Chondrocyte (in vitro differentiated cells): ENCODE measurements around the gene AGER. TPM values are rescaled to one million over a fixed set of nuclear protein-coding genes. Genes with fewer than 3 reads are reported as not detected.

Experiments used
- DNase-seq: peaks from one replicate; pipeline ENCODE4 v3.0.0; 2021; ENCODE audit warnings: mixed read lengths, low spot score
- H3K27ac Mint-ChIP-seq: one replicate; pipeline ENCODE4 v1.8.0; 2021; ENCODE audit warnings: mild to moderate bottlenecking, moderate library complexity, mixed read lengths; ENCODE audit not compliant: unreplicated experiment
- H3K27me3 Mint-ChIP-seq: 2 replicates; pipeline ENCODE4 v1.8.0; 2021; ENCODE audit warnings: low read depth, mixed read lengths
- H3K36me3 Mint-ChIP-seq: 2 replicates; pipeline ENCODE4 v1.8.0; 2021; ENCODE audit warnings: low read depth, mixed read lengths
- H3K4me1 Mint-ChIP-seq: 2 replicates; pipeline ENCODE4 v1.8.0; 2021; ENCODE audit warnings: low read depth, mild to moderate bottlenecking, mixed read lengths
- H3K4me3 Mint-ChIP-seq: one replicate; pipeline ENCODE4 v1.8.0; 2021; ENCODE audit warnings: mild to moderate bottlenecking, moderate library complexity, mixed read lengths; ENCODE audit not compliant: unreplicated experiment
- H3K9me3 Mint-ChIP-seq: 2 replicates; pipeline ENCODE4 v1.8.0; 2021; ENCODE audit warnings: low read depth, mixed read lengths
- total RNA-seq: library from RNA; stranded (reverse); gene quantifications from 3 replicates; pipeline ENCODE4 v1.2.1, GENCODE V29; 2021
- TF ChIP-seq, protein P1 (sequence below): fragments of 200-600 bp; sonication (generic); IDR thresholded peaks from 2 replicates; pipeline ENCODE4 v1.5.0; 2021; ENCODE audit warnings: antibody characterized with exemption, mild to moderate bottlenecking, moderate library complexity

Gene AGER
- total RNA-seq, 1 donor from 2014 or later: 2.6 TPM

DNA sequence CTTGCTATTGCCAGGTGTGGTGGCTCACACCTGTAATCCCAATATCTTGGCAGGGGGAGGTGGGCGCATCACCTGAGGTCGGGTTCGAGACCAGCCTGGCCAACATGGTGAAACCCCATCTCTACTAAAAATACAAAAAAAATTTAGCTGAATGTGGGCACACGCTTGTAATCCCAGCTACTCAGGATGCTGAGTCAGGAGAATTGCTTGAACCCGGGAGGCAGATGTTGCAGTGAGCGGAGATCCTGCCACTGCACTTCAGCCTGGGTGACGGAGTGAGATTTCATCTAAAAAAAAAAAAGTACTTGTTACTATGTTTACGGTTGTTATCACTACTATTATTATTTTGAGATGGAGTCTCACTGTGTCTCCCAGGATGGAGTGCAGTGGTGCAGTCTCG is 27.2 kb downstream of the AGER start:
- TF ChIP-seq, protein P1, sequence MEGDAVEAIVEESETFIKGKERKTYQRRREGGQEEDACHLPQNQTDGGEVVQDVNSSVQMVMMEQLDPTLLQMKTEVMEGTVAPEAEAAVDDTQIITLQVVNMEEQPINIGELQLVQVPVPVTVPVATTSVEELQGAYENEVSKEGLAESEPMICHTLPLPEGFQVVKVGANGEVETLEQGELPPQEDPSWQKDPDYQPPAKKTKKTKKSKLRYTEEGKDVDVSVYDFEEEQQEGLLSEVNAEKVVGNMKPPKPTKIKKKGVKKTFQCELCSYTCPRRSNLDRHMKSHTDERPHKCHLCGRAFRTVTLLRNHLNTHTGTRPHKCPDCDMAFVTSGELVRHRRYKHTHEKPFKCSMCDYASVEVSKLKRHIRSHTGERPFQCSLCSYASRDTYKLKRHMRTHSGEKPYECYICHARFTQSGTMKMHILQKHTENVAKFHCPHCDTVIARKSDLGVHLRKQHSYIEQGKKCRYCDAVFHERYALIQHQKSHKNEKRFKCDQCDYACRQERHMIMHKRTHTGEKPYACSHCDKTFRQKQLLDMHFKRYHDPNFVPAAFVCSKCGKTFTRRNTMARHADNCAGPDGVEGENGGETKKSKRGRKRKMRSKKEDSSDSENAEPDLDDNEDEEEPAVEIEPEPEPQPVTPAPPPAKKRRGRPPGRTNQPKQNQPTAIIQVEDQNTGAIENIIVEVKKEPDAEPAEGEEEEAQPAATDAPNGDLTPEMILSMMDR: no peak
- Mint-ChIP-seq H3K36me3 (peaks cover 16% of the 10 kb centered on the region), H3K9me3 (no peaks in the 10 kb centered on the region), H3K4me3 (no peak overlapping the region), H3K27me3 (no peaks in the 10 kb centered on the region), H3K4me1 (peaks cover 29% of the 10 kb centered on the region), H3K27ac (no peak overlapping the region)
- DNase-seq: no peak

- DNase-seq: no peak
- H3K4me3 Mint-ChIP-seq: peak overlapping the region; percentile 99
Measured at GRCh38 chr6:32154514-32155161, 29.4 kb downstream of the AGER start.

DNA sequence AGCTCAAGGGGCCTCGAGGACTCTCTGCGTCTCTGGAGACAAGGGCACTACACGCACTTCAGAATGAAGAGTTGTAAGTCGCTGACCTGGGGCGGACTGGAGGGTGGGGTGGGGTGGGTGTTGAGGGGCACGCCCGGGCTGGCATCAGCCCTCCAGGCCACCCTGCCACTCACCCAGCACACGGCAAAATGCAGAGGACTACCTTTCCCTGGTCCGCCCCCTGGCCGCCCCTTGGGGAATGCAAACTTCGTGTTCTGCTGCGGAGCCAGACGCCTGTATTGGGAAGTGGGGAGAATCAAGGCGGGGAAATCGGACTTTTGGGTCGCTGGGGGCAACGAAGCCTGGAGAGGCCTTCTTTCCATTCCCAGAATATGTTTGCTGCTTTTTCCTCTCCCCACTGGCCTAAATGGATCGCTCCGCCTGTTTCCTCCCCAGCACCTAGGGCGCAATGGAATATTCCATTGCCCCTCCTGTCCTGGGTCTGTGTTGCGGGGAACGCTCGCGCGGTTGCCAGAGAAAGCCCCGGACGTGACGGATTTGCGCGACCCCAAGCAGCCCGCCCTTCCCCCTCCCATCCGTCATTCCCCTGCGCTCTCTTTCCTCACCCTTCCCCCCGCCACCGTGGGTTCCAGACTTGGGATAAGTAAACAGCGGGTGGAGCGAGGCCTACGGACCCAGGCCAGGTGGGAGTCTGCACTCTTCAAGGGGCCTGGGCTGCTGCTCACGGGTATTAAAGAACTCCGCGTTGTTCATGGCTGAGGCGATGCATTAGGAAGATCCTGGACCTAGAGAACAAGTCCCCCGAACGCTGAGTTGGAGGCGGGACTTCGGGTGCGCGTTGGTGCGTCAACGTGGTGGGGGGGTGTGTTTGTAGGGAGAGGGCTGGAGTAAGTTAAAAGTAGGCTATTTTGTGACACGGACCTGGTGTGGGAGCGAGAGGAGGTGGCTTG is 30.2 kb downstream of the AGER start, which contains the start of gene PPT2:
PPT2 (plus strand) TSS at position 578 of the 950 bp plus-strand sequence. CDS start 454 bp downstream, outside the sequence.
- H3K4me3 Mint-ChIP-seq: peak within 1 kb of the TSS; percentile 99
- H3K9me3 Mint-ChIP-seq: no peaks in the 10 kb centered on the region
- TF ChIP-seq, protein P1: peak; percentile 72

More at GRCh38 chr6:32154514-32155161, 29.4 kb downstream of the AGER start:
- peaks cover 33% of the 10 kb centered on the region for H3K4me1 Mint-ChIP-seq
- TF ChIP-seq, protein P1: peak; percentile 82
- peaks cover 16% of the 10 kb centered on the region for H3K36me3 Mint-ChIP-seq
- no peaks in the 10 kb centered on the region for H3K27me3 Mint-ChIP-seq
- H3K9me3 Mint-ChIP-seq: no peaks in the 10 kb centered on the region
- H3K27ac Mint-ChIP-seq: peak overlapping the region; percentile 99

DNA sequence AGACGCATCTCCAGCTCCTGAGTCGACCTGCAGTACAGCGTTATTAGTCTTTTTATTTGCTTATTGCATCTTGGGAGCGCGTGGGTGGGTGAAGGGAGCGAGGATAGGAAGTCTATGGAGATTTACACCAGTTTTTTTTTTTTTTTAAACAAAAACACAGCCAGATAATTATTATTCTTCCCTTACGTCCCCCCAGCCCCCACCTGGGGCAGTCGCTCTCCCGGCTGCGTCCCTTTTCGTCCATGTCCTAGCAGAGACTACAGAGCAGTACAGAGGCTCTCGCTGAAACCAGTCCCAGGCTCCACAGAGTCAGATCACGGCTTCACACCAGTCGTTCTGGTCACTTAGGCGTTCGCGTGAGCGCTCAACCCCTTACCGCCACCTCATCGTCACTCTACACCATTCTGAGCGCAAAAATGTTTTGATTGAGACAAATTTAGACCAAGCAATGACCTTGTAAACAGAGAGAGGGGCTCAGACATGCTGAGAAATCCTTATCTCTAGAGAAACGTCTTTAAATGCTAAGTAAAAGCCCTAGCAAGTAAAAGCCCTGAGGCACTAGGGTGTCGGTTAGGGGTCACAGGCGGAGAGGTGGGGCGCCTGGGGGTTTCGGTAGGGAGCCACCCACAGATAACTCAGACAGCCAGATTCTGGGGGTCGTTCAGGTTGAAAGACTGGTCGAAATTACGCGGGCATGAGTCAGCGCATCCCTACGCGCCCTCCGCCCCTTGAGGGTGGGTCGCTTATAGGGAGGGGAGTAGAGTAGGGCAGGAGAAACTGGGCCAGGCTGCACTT is 31.1 kb downstream of the AGER start:
- H3K36me3 Mint-ChIP-seq: peaks cover 10% of the 10 kb centered on the region
- no peak for DNase-seq
- peak overlapping the region; percentile 99 for H3K27ac Mint-ChIP-seq
- TF ChIP-seq, protein P1: no peak
- no peaks in the 10 kb centered on the region for H3K27me3 Mint-ChIP-seq
- peak overlapping the region; percentile 99 for H3K4me3 Mint-ChIP-seq
- H3K9me3 Mint-ChIP-seq: no peaks in the 10 kb centered on the region
- peaks cover 33% of the 10 kb centered on the region for H3K4me1 Mint-ChIP-seq

More for the DNA sequence above, 30.2 kb downstream of the AGER start, which contains the start of gene PPT2:
- Mint-ChIP-seq H3K36me3 (peaks cover 16% of the 10 kb centered on the region), H3K4me1 (peaks cover 33% of the 10 kb centered on the region), H3K27ac (peak within 1 kb of the TSS; percentile 99), H3K27me3 (no peaks in the 10 kb centered on the region)
- DNase-seq: peak; percentile 97
